SU-DHL-6 (cell line): ENCODE measurements around the gene SATB1.

Experiments used
- EZH2phosphoT487 ChIP-seq: fragments of 200-600 bp; sonication (generic), shearing (Covaris generic); conservative IDR thresholded peaks from 2 replicates; pipeline ENCODE4 v1.6.1; 2018; ENCODE audit warnings: mild to moderate bottlenecking, antibody characterized with exemption, low read length, moderate library complexity, mixed read lengths
- TF ChIP-seq, protein P1 (sequence below): fragments of 200-600 bp; sonication (generic); IDR thresholded peaks from one replicate; pipeline ENCODE4 v1.5.1; 2017; ENCODE audit warnings: antibody characterized with exemption, mild to moderate bottlenecking, low read length, moderate library complexity; ENCODE audit not compliant: insufficient read depth, poor library complexity, severe bottlenecking

- TF ChIP-seq, protein P1, sequence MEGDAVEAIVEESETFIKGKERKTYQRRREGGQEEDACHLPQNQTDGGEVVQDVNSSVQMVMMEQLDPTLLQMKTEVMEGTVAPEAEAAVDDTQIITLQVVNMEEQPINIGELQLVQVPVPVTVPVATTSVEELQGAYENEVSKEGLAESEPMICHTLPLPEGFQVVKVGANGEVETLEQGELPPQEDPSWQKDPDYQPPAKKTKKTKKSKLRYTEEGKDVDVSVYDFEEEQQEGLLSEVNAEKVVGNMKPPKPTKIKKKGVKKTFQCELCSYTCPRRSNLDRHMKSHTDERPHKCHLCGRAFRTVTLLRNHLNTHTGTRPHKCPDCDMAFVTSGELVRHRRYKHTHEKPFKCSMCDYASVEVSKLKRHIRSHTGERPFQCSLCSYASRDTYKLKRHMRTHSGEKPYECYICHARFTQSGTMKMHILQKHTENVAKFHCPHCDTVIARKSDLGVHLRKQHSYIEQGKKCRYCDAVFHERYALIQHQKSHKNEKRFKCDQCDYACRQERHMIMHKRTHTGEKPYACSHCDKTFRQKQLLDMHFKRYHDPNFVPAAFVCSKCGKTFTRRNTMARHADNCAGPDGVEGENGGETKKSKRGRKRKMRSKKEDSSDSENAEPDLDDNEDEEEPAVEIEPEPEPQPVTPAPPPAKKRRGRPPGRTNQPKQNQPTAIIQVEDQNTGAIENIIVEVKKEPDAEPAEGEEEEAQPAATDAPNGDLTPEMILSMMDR, result no peak
- no peak for TF ChIP-seq EZH2phosphoT487
Observed at GRCh38 chr3:18425641-18426257, 610 bp upstream of the SATB1 start.
